ENCODE results near the gene KCNQ1OT1. TPM values are rescaled to one million over a fixed set of nuclear protein-coding genes. Genes with fewer than 3 reads are reported as not detected.

KCNQ1OT1 gene
- total and polyA plus RNA-seq, 2 of the 4 experiments (the other 2 are of a cell fraction) = 0.14 to 2.0 TPM

DNA sequence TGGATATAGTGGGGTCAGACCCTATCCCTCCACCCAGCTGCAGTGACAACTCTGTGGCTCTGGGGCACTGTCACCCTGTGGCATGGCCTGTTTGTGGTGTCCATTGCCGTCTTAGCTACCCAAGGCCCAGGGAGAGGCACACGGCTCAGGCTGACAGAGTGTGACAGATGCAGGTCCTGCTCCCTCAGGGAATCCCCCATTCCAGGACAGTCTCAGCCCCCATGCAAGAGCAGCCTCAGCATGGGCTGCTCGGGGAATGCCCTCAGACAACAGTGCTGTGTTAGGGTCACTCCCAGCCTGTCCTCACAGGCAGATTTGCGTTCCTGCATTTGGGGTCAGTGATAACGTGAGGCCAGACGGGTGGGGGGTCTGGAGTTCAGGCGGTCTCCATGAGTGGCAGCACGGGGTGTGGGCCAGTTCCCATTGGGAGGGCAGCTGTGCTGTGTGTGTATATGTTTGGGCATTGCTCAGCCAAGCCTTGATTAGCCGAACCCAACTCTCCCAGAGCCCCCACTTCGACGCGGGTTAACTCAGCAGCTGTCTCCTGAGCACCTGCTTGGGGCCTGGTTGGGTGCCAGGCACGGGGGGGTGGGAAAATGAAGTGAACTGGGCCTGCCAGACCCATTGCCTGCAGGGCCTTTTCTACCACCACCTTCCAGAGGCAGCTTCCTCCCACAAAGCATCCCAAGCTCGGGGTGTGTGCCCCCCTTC, 5.3 kb upstream of the KCNQ1OT1 start:
- no peak overlapping the region for H3K4ac ChIP-seq (ENCODE audit: low read depth, low read length)
- H3K9me1 ChIP-seq (ENCODE audit: insufficient read depth, low read length) = no peaks in the 10 kb centered on the region
- H3K36me3 ChIP-seq (ENCODE audit: control insufficient read depth, insufficient read depth, low read length) = no peaks in the 10 kb centered on the region
- H3K79me1 ChIP-seq (ENCODE audit: low read depth in 1 of 2, low read length in 2 of 2) = no peaks in the 10 kb centered on the region
- no peak for DNase-seq
- no peak overlapping the region for H3K9ac ChIP-seq (ENCODE audit: low read depth, low read length)
- no peak overlapping the region for H2BK15ac ChIP-seq (ENCODE audit: low read depth, low read length)
- ATAC-seq (ENCODE audit: low read depth) = no peak
- H3K56ac ChIP-seq (ENCODE audit: extremely low read depth, insufficient read depth, low read length) = no peak overlapping the region
- in situ Hi-C loops (cut with MboI; ENCODE audit: low sequenced_read_pairs) (no loop called here), dilution Hi-C loops (cut with HindIII; ENCODE audit: low sequenced_read_pairs, unreplicated experiment) (no loop called here), intact Hi-C loops (cut with micrococcal nuclease) (no loop called here)
- H4K8ac ChIP-seq (ENCODE audit: low read depth in 2 of 2, low read length in 2 of 2) = no peak overlapping the region
- ChIA-PET POLR2A (ENCODE audit: unreplicated experiment) (no interaction called here), CTCF (interaction anchor here (0.6 kb wide), 1 partner anchor 225 kb away, joined by 3 read pairs; no protein-coding TSS in a partner anchor)
- H4K91ac ChIP-seq (ENCODE audit: insufficient read depth, low read depth, low read length) = no peak overlapping the region
- H2BK5ac ChIP-seq (ENCODE audit: low read depth, low read length, poor library complexity, severe bottlenecking) = no peak overlapping the region
- no peak overlapping the region for H3K18ac ChIP-seq (ENCODE audit: low read depth, low read length)
- peaks cover 11% of the 10 kb centered on the region for H3K27me3 ChIP-seq (ENCODE audit: control insufficient read depth, insufficient read depth, low read length)
- H3K4me1 ChIP-seq (ENCODE audit: control insufficient read depth, insufficient read depth, low read length) = peaks cover 9% of the 10 kb centered on the region; the same call in 1 of the 2 replicates
- H3K27ac ChIP-seq (ENCODE audit: insufficient read depth, low read length) = no peak overlapping the region
- no CpG with 5 or more reads among the region's 14 CpGs for WGBS, 2 experiments (ENCODE audit: extremely low coverage in 2 of 2, insufficient read length in 1 of 2)
- no peak overlapping the region for H2AK9ac ChIP-seq (replicated peaks; ENCODE audit: low read depth, low read length, poor library complexity)
- H3K4me3 ChIP-seq (ENCODE audit: insufficient read depth, low read depth, low read length) = no peak overlapping the region
- H3K23ac ChIP-seq (ENCODE audit: low read depth, low read length) = no peak overlapping the region
- no peak overlapping the region for H4K5ac ChIP-seq (ENCODE audit: low read depth, low read length)
- TF ChIP-seq NFE2L2 (IDR thresholded peaks at IDR 0.05; ENCODE audit: low read depth, low read length) (no peak), RFX5 (IDR thresholded peaks at IDR 0.05; ENCODE audit: low read depth, low read length) (no peak), RCOR1 (IDR thresholded peaks at IDR 0.05; ENCODE audit: insufficient replicate concordance, low read length) (no peak), MXI1 (IDR thresholded peaks at IDR 0.05; ENCODE audit: borderline replicate concordance, low read depth, low read length) (no peak), MAZ (IDR thresholded peaks at IDR 0.05; ENCODE audit: borderline replicate concordance, low read depth, low read length) (no peak), POLR2A (IDR thresholded peaks at IDR 0.05; ENCODE audit: low read depth, low read length) (no peak), RAD21 (IDR thresholded peaks at IDR 0.05; ENCODE audit: low read length) (no peak), CHD1 (IDR thresholded peaks at IDR 0.05; ENCODE audit: low read depth, low read length) (no peak), CEBPB (IDR thresholded peaks at IDR 0.05; ENCODE audit: low read depth, low read length) (no peak)
- TF ChIP-seq, protein P1, sequence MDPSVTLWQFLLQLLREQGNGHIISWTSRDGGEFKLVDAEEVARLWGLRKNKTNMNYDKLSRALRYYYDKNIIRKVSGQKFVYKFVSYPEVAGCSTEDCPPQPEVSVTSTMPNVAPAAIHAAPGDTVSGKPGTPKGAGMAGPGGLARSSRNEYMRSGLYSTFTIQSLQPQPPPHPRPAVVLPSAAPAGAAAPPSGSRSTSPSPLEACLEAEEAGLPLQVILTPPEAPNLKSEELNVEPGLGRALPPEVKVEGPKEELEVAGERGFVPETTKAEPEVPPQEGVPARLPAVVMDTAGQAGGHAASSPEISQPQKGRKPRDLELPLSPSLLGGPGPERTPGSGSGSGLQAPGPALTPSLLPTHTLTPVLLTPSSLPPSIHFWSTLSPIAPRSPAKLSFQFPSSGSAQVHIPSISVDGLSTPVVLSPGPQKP (IDR thresholded peaks at IDR 0.05; ENCODE audit: borderline replicate concordance, low read depth, low read length) = no peak
- H3K9me3 ChIP-seq (ENCODE audit: control insufficient read depth, insufficient read depth, low read length) = peaks cover 5% of the 10 kb centered on the region
- no peaks in the 10 kb centered on the region for H4K20me1 ChIP-seq (ENCODE audit: insufficient read depth, low read length)
- H2BK120ac ChIP-seq (ENCODE audit: low read depth, low read length) = no peak overlapping the region
- no peak overlapping the region for H2AK5ac ChIP-seq (ENCODE audit: low read depth, low read length)
- no peak overlapping the region for H2AFZ ChIP-seq (replicated peaks; ENCODE audit: low read length, poor library complexity)
- no peak overlapping the region for H3K4me2 ChIP-seq (ENCODE audit: low read depth, low read length)
- H3K14ac ChIP-seq (replicated peaks; ENCODE audit: low read depth, low read length) = no peak overlapping the region
- no TSS peak for BruUV-seq (replicated peaks)
- no peak overlapping the region for H2BK20ac ChIP-seq (ENCODE audit: low read depth, low read length)
